ENCODE results near the gene GYPE. TPM values are rescaled to one million over a fixed set of nuclear protein-coding genes. Genes with fewer than 3 reads are reported as not detected.
"Not testable (repeated sequence)": the region's sequence is repeated elsewhere in the genome, so short reads cannot be mapped to it uniquely, and the experiment has no call there.

Gene GYPE
- total and polyA plus RNA-seq, 4 donors: 0.08 to 53.9 (median 0.11) TPM

GRCh38 chr4:143916485-143916884 is 11.1 kb upstream of the GYPE start:
- not testable (repeated sequence) for H3K4me1 ChIP-seq (ENCODE audit: control insufficient read depth in 4 of 4, insufficient read depth in 4 of 4, low read length in 3 of 4)
- WGBS: 87% methylated on average over 4 of the region's 5 CpGs

GRCh38 chr4:143912478-143912877 is 7.1 kb upstream of the GYPE start:
- not testable (repeated sequence) for H3K9ac ChIP-seq (ENCODE audit: low read depth in 1 of 2, low read length in 2 of 2); H3K4me1 ChIP-seq (ENCODE audit: control insufficient read depth in 4 of 4, insufficient read depth in 4 of 4, low read length in 3 of 4); H3K27me3 ChIP-seq (ENCODE audit: control insufficient read depth in 4 of 4, insufficient read depth in 4 of 4, low read length in 3 of 4); H3K9me3 ChIP-seq (ENCODE audit: control insufficient read depth in 4 of 4, low read length in 3 of 4); DNase-seq (ENCODE audit: low spot score); H3K36me3 ChIP-seq (ENCODE audit: control insufficient read depth in 4 of 4, insufficient read depth in 3 of 4, low read depth in 1 of 4, low read length in 3 of 4); H3K27ac ChIP-seq (ENCODE audit: low read depth in 1 of 2, low read length in 2 of 2)
- H3K4me3 ChIP-seq (ENCODE audit: low read depth in 1 of 3, low read length in 3 of 3): peak overlapping the region in 1 of 3 donors; percentile 35
- WGBS: 83% methylated on average over 1 of the region's 2 CpGs

More at GRCh38 chr4:143916485-143916884, 11.1 kb upstream of the GYPE start:
- DNase-seq (ENCODE audit: low spot score); H3K9ac ChIP-seq (ENCODE audit: low read depth in 1 of 2, low read length in 2 of 2); H3K9me3 ChIP-seq (ENCODE audit: control insufficient read depth in 4 of 4, low read length in 3 of 4); H3K27me3 ChIP-seq (ENCODE audit: control insufficient read depth in 4 of 4, insufficient read depth in 4 of 4, low read length in 3 of 4); H3K36me3 ChIP-seq (ENCODE audit: control insufficient read depth in 4 of 4, insufficient read depth in 3 of 4, low read depth in 1 of 4, low read length in 3 of 4); H3K27ac ChIP-seq (ENCODE audit: low read depth in 1 of 2, low read length in 2 of 2); H3K4me3 ChIP-seq (ENCODE audit: low read depth in 1 of 3, low read length in 3 of 3): not testable (repeated sequence)

GRCh38 chr4:143911528-143912417 is 6.4 kb upstream of the GYPE start:
- not testable (repeated sequence) for H3K27ac ChIP-seq (ENCODE audit: low read depth in 1 of 2, low read length in 2 of 2); H3K9ac ChIP-seq (ENCODE audit: low read depth in 1 of 2, low read length in 2 of 2); H3K27me3 ChIP-seq (ENCODE audit: control insufficient read depth in 4 of 4, insufficient read depth in 4 of 4, low read length in 3 of 4); H3K9me3 ChIP-seq (ENCODE audit: control insufficient read depth in 4 of 4, low read length in 3 of 4); H3K4me1 ChIP-seq (ENCODE audit: control insufficient read depth in 4 of 4, insufficient read depth in 4 of 4, low read length in 3 of 4); H3K36me3 ChIP-seq (ENCODE audit: control insufficient read depth in 4 of 4, insufficient read depth in 3 of 4, low read depth in 1 of 4, low read length in 3 of 4)
- H3K4me3 ChIP-seq (ENCODE audit: low read depth in 1 of 3, low read length in 3 of 3): peak overlapping the region in 1 of 3 donors; percentile 35
- 24% methylated on average over 59 of the region's 59 CpGs for WGBS
- peak; percentile 52 for DNase-seq (ENCODE audit: low spot score)

- not testable (repeated sequence) for H3K4me1 ChIP-seq (ENCODE audit: control insufficient read depth in 4 of 4, insufficient read depth in 4 of 4, low read length in 3 of 4); H3K9ac ChIP-seq (ENCODE audit: low read depth in 1 of 2, low read length in 2 of 2); H3K9me3 ChIP-seq (ENCODE audit: control insufficient read depth in 4 of 4, low read length in 3 of 4); H3K27ac ChIP-seq (ENCODE audit: low read depth in 1 of 2, low read length in 2 of 2); H3K4me3 ChIP-seq (ENCODE audit: low read depth in 1 of 3, low read length in 3 of 3); H3K27me3 ChIP-seq (ENCODE audit: control insufficient read depth in 4 of 4, insufficient read depth in 4 of 4, low read length in 3 of 4); H3K36me3 ChIP-seq (ENCODE audit: control insufficient read depth in 4 of 4, insufficient read depth in 3 of 4, low read depth in 1 of 4, low read length in 3 of 4); DNase-seq (ENCODE audit: low spot score)
- WGBS: 76% methylated on average over 2 of the region's 2 CpGs
Observed at GRCh38 chr4:143910906-143911305, 5.5 kb upstream of the GYPE start.

- WGBS: 28% methylated on average over 3 of the region's 3 CpGs
- H3K9me3 ChIP-seq (ENCODE audit: control insufficient read depth in 4 of 4, low read length in 3 of 4); H3K27me3 ChIP-seq (ENCODE audit: control insufficient read depth in 4 of 4, insufficient read depth in 4 of 4, low read length in 3 of 4); H3K36me3 ChIP-seq (ENCODE audit: control insufficient read depth in 4 of 4, insufficient read depth in 3 of 4, low read depth in 1 of 4, low read length in 3 of 4); H3K4me1 ChIP-seq (ENCODE audit: control insufficient read depth in 4 of 4, insufficient read depth in 4 of 4, low read length in 3 of 4); H3K27ac ChIP-seq (ENCODE audit: low read depth in 1 of 2, low read length in 2 of 2); H3K4me3 ChIP-seq (ENCODE audit: low read depth in 1 of 3, low read length in 3 of 3); H3K9ac ChIP-seq (ENCODE audit: low read depth in 1 of 2, low read length in 2 of 2): not testable (repeated sequence)
- DNase-seq (ENCODE audit: low spot score): peak; percentile 40
- peak; percentile 40 to 49 for TF ChIP-seq RAD21 (IDR thresholded peaks at IDR 0.05)
- peak; percentile 14 for TF ChIP-seq CTCF (IDR thresholded peaks at IDR 0.05; ENCODE audit: low read depth, low read length, missing input control)
Observed at GRCh38 chr4:143907811-143908210, 2.5 kb upstream of the GYPE start.

GRCh38 chr4:143904431-143904830 is 928 bp downstream of the GYPE start:
- H3K4me3 ChIP-seq (ENCODE audit: low read depth in 1 of 3, low read length in 3 of 3); H3K9ac ChIP-seq (ENCODE audit: low read depth in 1 of 2, low read length in 2 of 2); H3K36me3 ChIP-seq (ENCODE audit: control insufficient read depth in 4 of 4, insufficient read depth in 3 of 4, low read depth in 1 of 4, low read length in 3 of 4); H3K27me3 ChIP-seq (ENCODE audit: control insufficient read depth in 4 of 4, insufficient read depth in 4 of 4, low read length in 3 of 4); H3K4me1 ChIP-seq (ENCODE audit: control insufficient read depth in 4 of 4, insufficient read depth in 4 of 4, low read length in 3 of 4); DNase-seq (ENCODE audit: low spot score); H3K9me3 ChIP-seq (ENCODE audit: control insufficient read depth in 4 of 4, low read length in 3 of 4); H3K27ac ChIP-seq (ENCODE audit: low read depth in 1 of 2, low read length in 2 of 2): not testable (repeated sequence)

GRCh38 chr4:143890323-143890722 is 15.0 kb downstream of the GYPE start:
- not testable (repeated sequence) for H3K27ac ChIP-seq (ENCODE audit: low read depth in 1 of 2, low read length in 2 of 2); H3K9ac ChIP-seq (ENCODE audit: low read depth in 1 of 2, low read length in 2 of 2); H3K27me3 ChIP-seq (ENCODE audit: control insufficient read depth in 4 of 4, insufficient read depth in 4 of 4, low read length in 3 of 4); H3K9me3 ChIP-seq (ENCODE audit: control insufficient read depth in 4 of 4, low read length in 3 of 4); H3K4me3 ChIP-seq (ENCODE audit: low read depth in 1 of 3, low read length in 3 of 3); H3K4me1 ChIP-seq (ENCODE audit: control insufficient read depth in 4 of 4, insufficient read depth in 4 of 4, low read length in 3 of 4); H3K36me3 ChIP-seq (ENCODE audit: control insufficient read depth in 4 of 4, insufficient read depth in 3 of 4, low read depth in 1 of 4, low read length in 3 of 4); DNase-seq (ENCODE audit: low spot score)
- 72% methylated on average over 4 of the region's 4 CpGs for WGBS
